ENCODE data around the gene ART5. TPM values are rescaled to one million over a fixed set of nuclear protein-coding genes. Genes with fewer than 3 reads are reported as not detected.
"Not testable (repeated sequence)": the region's sequence is repeated elsewhere in the genome, so short reads cannot be mapped to it uniquely, and the experiment has no call there.

Gene ART5
- total and polyA plus RNA-seq, 2 donors (not counting 1 experiment from before 2014, with no cell fraction given), result 0.50 TPM; not detected in 1

DNA sequence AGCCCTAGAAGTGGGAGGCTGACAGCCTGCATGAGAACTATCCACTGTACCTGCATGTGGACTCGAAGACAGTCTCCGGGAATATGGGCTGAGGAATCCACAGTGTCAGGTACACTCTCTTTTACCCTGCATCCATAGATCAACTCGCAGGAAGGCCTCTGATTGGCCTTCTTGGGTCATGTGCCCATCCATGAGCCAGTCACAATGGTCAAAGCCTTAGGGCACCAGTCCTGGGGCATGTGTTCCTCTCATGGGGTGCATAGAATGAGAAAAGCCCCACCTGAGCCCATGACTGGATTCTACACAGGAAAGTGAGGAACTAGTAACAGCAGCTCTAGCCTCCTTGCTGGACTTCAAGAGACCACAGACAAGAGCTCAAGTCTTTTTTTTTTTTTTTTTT is 13.8 kb upstream of the ART5 start:
- H3K9ac ChIP-seq (ENCODE audit: insufficient read depth, low read length), result no peak overlapping the region
- H3K4me3 ChIP-seq (replicated peaks in 1 of 4; ENCODE audit: control extremely low read depth in 1 of 4, insufficient read depth in 1 of 4, low read depth in 3 of 4, low read length in 4 of 4), result no peak overlapping the region
- no peak overlapping the region for H3K27ac ChIP-seq (ENCODE audit: insufficient read depth, low read length)
- no peaks in the 10 kb centered on the region for H3K36me3 ChIP-seq (ENCODE audit: control insufficient read depth, insufficient read depth, low read length)
- no peaks in the 10 kb centered on the region for H3K79me2 ChIP-seq (ENCODE audit: control insufficient read depth, insufficient read depth, low read length)
- no peak for DNase-seq (ENCODE audit: low read depth in 2 of 2)
- peaks cover 3% of the 10 kb centered on the region for H3K27me3 ChIP-seq (ENCODE audit: control insufficient read depth, insufficient read depth, low read length)
- H2AFZ ChIP-seq (ENCODE audit: low read length), result no peak overlapping the region
- TF ChIP-seq, protein P1, sequence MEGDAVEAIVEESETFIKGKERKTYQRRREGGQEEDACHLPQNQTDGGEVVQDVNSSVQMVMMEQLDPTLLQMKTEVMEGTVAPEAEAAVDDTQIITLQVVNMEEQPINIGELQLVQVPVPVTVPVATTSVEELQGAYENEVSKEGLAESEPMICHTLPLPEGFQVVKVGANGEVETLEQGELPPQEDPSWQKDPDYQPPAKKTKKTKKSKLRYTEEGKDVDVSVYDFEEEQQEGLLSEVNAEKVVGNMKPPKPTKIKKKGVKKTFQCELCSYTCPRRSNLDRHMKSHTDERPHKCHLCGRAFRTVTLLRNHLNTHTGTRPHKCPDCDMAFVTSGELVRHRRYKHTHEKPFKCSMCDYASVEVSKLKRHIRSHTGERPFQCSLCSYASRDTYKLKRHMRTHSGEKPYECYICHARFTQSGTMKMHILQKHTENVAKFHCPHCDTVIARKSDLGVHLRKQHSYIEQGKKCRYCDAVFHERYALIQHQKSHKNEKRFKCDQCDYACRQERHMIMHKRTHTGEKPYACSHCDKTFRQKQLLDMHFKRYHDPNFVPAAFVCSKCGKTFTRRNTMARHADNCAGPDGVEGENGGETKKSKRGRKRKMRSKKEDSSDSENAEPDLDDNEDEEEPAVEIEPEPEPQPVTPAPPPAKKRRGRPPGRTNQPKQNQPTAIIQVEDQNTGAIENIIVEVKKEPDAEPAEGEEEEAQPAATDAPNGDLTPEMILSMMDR (conservative IDR thresholded peaks at IDR 0.05 in 1 of 2, IDR thresholded peaks at IDR 0.05 in 1 of 2; ENCODE audit: low read depth in 1 of 2, low read length in 2 of 2), result no peak
- TF ChIP-seq EZH2 (IDR thresholded peaks at IDR 0.05; ENCODE audit: low read length, missing control alignments), result no peak
- no peaks in the 10 kb centered on the region for H4K20me1 ChIP-seq (ENCODE audit: control insufficient read depth, extremely low read depth, insufficient read depth, low read length)
- H3K4me1 ChIP-seq (ENCODE audit: control insufficient read depth, extremely low read depth, insufficient read depth, low read length), result no peaks in the 10 kb centered on the region
- no peak overlapping the region for H3K4me2 ChIP-seq (ENCODE audit: extremely low read depth, insufficient read depth, low read length)
- no peaks in the 10 kb centered on the region for H3K9me3 ChIP-seq (ENCODE audit: control insufficient read depth, insufficient read depth, low read depth, low read length)

DNA sequence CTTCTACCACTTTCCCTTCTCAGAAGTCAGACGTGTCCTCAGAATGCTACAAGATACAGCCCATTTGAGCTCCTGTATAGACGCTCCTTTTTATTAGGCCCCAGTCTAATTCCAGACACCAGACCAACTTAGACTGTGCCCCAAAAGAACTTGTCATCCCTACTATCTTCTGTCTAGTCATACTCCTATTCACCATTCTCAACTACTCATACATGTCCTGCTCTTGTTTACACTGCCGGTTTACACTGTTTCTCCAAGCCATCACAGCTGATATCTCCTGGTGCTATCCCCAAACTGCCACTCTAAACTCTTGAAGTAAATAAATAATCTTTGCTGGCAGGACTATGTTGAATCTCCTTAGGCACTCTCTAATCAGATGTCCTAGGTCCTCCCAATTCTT is 10.7 kb upstream of the ART5 start:
- not testable (repeated sequence) for H3K4me3 ChIP-seq (replicated peaks in 1 of 4; ENCODE audit: control extremely low read depth in 1 of 4, insufficient read depth in 1 of 4, low read depth in 3 of 4, low read length in 4 of 4); H3K9ac ChIP-seq (ENCODE audit: insufficient read depth, low read length); H3K9me3 ChIP-seq (ENCODE audit: control insufficient read depth, insufficient read depth, low read depth, low read length); H3K36me3 ChIP-seq (ENCODE audit: control insufficient read depth, insufficient read depth, low read length); H3K4me2 ChIP-seq (ENCODE audit: extremely low read depth, insufficient read depth, low read length); H3K4me1 ChIP-seq (ENCODE audit: control insufficient read depth, extremely low read depth, insufficient read depth, low read length); H3K27ac ChIP-seq (ENCODE audit: insufficient read depth, low read length); H4K20me1 ChIP-seq (ENCODE audit: control insufficient read depth, extremely low read depth, insufficient read depth, low read length); DNase-seq (ENCODE audit: low read depth in 2 of 2); H3K27me3 ChIP-seq (ENCODE audit: control insufficient read depth, insufficient read depth, low read length); H2AFZ ChIP-seq (ENCODE audit: low read length); H3K79me2 ChIP-seq (ENCODE audit: control insufficient read depth, insufficient read depth, low read length)

DNA sequence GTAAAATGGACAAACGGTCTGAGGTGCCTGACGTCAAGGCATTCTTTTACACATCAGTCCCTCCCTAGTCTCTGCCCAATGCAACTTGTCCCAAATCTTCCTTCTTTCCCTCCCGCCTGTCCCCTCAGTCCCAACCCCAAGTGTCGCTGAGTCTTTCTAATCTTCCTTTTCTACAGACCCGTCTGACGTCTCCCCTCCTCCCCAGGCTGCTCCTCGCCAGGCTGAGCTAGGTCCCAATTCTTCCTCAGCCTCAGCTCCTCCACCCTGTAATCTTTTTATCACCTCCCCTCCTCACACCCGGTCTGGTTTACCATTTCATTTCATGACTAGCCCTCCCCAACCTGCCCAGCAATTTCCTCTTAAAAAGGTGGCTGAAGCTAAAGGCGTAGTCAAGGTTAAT is 7.6 kb upstream of the ART5 start:
- H4K20me1 ChIP-seq (ENCODE audit: control insufficient read depth, extremely low read depth, insufficient read depth, low read length); H3K4me2 ChIP-seq (ENCODE audit: extremely low read depth, insufficient read depth, low read length); H3K36me3 ChIP-seq (ENCODE audit: control insufficient read depth, insufficient read depth, low read length); H3K79me2 ChIP-seq (ENCODE audit: control insufficient read depth, insufficient read depth, low read length); DNase-seq (ENCODE audit: low read depth in 2 of 2); H3K27me3 ChIP-seq (ENCODE audit: control insufficient read depth, insufficient read depth, low read length); H3K27ac ChIP-seq (ENCODE audit: insufficient read depth, low read length); H2AFZ ChIP-seq (ENCODE audit: low read length); H3K4me3 ChIP-seq (replicated peaks in 1 of 4; ENCODE audit: control extremely low read depth in 1 of 4, insufficient read depth in 1 of 4, low read depth in 3 of 4, low read length in 4 of 4); H3K9me3 ChIP-seq (ENCODE audit: control insufficient read depth, insufficient read depth, low read depth, low read length); H3K9ac ChIP-seq (ENCODE audit: insufficient read depth, low read length); H3K4me1 ChIP-seq (ENCODE audit: control insufficient read depth, extremely low read depth, insufficient read depth, low read length): not testable (repeated sequence)

DNA sequence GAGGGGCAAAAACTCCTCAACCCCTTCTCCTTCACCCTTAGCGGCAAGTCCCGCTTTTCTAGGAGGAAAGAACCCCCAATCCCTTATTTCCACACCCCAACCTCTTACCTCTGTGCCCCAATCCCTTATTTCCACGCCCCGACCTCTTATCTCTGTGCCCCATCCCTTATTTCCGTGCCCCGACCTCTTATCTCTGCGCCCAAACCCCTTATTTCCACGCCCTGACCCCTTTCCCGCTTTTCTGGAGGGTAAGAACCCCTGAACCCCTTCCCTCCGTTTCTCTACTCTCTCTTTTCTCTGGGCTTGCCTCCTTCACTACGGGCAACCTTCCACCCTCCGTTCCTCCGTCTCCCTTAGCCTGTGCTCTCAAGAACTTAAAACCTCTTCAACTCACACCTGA is 7.1 kb upstream of the ART5 start:
- H3K4me3 ChIP-seq (replicated peaks in 1 of 4; ENCODE audit: control extremely low read depth in 1 of 4, insufficient read depth in 1 of 4, low read depth in 3 of 4, low read length in 4 of 4); H3K27me3 ChIP-seq (ENCODE audit: control insufficient read depth, insufficient read depth, low read length); H2AFZ ChIP-seq (ENCODE audit: low read length); H3K4me1 ChIP-seq (ENCODE audit: control insufficient read depth, extremely low read depth, insufficient read depth, low read length); H3K36me3 ChIP-seq (ENCODE audit: control insufficient read depth, insufficient read depth, low read length); H3K9me3 ChIP-seq (ENCODE audit: control insufficient read depth, insufficient read depth, low read depth, low read length); H3K27ac ChIP-seq (ENCODE audit: insufficient read depth, low read length); DNase-seq (ENCODE audit: low read depth in 2 of 2); H3K9ac ChIP-seq (ENCODE audit: insufficient read depth, low read length); H3K4me2 ChIP-seq (ENCODE audit: extremely low read depth, insufficient read depth, low read length); H4K20me1 ChIP-seq (ENCODE audit: control insufficient read depth, extremely low read depth, insufficient read depth, low read length); H3K79me2 ChIP-seq (ENCODE audit: control insufficient read depth, insufficient read depth, low read length): not testable (repeated sequence)

Measured in fibroblast of lung (primary cell).